Fibroblast of upper back skin (primary cell): Measurements from ENCODE around the gene CELSR2.
"Not testable (repeated sequence)": the region's sequence is repeated elsewhere in the genome, so short reads cannot be mapped to it uniquely, and the experiment has no call there.

ENCODE experiments used
- DNase-seq: peaks from one replicate; pipeline ENCODE4 v3.0.0-alpha.2; 2013

Gene CELSR2

GRCh38 chr1:109282497-109282951 is 33.2 kb downstream of the CELSR2 start:
- no peak for DNase-seq

- peak; percentile 97 for DNase-seq
Measured at GRCh38 chr1:109282952-109283747, 33.8 kb downstream of the CELSR2 start, which contains the start of gene PSRC1. Gene PSRC1, minus strand, starts transcription at chr1:109283145.

DNA sequence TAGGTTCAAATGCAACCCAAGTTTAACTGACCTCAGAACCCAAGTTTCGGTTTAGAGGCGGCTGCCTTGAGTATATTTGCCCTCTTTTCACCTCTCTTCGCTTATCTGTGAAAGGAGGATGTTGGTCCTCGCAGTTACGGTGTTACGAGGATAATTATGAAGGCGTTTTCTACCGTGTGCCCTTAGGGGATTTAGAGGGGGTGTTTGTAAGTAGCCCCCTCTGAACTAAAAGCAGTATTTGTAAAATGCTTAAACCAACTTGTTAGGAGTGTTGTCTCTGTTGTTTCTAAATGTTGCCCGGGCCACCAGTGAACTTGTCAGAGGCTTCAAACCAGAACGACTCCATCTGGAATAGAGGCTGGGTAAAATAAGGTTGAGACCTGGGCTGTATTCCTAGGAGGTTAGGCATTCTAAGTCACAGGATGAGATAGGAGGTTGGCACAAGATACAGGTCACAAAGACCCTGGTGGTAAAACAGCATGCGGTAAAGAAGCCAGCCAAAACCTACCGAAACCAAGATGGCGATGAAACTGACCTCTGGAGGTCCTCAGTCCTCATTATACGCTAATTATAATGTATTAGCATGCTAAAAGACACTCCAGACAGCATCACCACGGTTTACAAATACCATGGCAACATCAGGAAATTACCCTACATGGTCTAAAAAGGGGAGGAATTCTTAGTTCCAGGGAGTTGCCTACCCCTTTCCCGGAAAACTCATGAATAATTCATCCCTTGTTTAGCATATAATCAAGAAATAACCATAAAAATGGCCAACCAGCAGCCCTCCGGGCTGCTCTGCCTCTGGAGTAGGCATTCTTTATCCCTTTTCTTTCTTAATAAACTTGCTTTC is 34.6 kb downstream of the CELSR2 start:
- DNase-seq = no peak

- DNase-seq = not testable (repeated sequence)
Measured at GRCh38 chr1:109286762-109287161, 37.4 kb downstream of the CELSR2 start.

DNA sequence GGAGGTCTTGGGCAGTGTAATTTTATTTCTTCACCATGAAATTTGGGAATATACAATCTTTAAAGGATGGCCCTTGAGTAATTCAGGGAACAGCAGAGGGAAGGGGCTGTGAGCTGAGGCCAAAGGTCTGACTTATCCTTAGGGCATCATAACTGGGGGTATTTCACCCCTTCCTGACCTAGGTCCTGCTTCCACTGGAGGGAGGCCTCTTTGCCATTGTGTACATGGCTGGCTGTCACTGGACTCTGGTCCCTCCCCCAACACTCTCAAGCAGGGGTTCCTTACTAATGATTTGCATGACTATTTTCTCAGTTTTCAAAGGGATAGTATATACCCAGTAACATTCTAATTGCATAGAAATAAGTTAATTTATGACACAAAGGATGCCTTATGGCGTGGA is 40.8 kb downstream of the CELSR2 start:
- no peak for DNase-seq

DNA sequence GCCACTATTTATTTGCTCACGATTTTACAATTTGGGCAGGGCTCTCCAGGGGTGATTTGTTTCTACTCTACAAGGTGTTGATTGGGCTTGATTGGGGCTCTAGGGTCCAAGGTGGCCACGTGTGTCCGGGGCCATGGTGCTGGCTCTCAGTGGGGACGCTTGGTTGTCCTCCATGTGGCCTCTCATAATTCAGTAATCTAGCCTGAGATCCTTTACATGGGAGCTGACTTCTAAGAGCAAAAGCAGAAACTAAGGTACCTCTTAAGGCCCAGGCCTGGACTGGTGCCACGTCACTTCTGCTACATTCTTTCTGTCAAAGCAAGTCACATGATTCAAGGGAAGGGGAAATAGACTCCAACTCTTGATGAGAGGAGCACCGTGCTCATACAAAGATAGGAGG is 41.7 kb downstream of the CELSR2 start:
- DNase-seq = no peak

- DNase-seq = no peak
Measured at GRCh38 chr1:109292364-109292763, 43.0 kb downstream of the CELSR2 start.

- no peak for DNase-seq
Measured at GRCh38 chr1:109293026-109293425, 43.7 kb downstream of the CELSR2 start.

DNA sequence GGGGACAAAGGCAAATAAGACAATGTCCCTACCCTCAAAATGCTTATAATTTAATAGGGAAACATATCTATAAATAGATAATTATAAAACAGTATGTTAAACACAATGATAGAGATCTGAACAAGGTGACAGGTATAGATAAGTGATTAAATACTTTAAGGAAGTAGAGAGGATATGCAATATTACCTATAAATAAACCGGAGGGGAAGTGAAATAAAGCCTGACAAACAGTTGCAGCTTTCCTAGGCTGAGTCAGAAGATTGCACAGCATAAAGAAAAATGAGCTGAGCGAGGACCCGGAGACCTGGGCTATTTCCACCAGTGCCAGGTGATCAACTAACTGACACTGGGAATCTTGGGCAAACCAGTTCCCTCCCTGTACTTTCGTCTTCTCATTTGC is 45.1 kb downstream of the CELSR2 start:
- DNase-seq = no peak

GRCh38 chr1:109295712-109296415 is 46.5 kb downstream of the CELSR2 start:
- no peak for DNase-seq

DNA sequence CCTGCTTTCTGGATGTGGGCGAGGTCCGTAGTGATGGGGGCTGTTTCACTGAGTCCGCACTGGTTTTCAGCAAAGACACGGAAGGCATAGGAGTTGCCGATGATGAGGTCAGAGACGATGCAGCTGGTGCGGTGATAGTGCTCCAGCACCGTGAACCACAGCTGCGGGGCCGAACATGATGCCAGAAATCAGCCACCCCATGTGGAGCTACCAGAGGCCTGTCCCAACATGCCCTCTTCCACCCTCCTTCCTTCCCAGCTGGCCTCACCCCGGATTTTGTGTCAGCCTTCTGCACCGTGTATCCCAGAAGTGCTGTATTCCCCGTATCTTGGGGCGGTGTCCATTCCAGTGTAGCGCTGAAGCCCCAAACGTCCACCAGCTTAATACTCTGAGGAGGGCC is 47.4 kb downstream of the CELSR2 start:
- DNase-seq = no peak

- peak; percentile 95 for DNase-seq
Measured at GRCh38 chr1:109298666-109299557, 49.6 kb downstream of the CELSR2 start.

DNA sequence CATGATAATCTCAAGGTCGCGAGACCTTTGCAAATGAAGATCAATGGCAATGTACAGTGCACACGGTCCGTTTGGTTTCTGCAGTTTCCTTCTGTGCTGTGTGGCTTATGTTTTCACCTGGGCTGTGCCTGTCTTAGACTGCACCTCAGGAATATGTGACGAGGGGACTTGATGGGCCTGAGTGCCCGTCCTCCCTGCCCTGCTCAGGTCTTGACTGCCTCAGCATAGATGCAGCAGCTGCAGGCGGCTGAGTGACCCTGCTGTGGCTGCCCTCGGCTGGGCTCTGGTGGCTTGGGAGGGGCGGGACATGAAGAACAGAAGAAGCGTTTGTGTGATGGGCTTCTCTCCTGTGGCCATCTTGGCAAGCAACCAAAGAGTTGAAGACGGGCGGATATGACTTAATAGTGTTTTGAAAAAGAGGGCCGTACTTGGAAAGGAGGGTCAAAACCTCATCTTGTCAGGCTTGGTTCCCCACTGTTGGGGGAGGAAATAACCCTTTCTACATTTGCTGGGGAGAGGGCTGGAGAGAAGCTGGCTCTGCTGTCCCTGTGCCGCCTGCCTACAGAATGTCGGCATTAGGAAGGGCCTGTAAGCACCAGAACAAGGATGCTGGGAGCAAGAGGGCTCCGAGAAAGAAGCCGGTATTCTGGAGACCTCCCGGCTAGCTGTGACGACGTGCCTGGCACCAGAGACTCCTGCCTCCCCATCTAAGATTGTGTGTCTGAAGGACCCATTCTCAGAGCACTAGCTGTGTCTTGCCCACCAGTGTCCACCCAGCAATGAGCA is 50.4 kb downstream of the CELSR2 start:
- peak; percentile 76 for DNase-seq

DNA sequence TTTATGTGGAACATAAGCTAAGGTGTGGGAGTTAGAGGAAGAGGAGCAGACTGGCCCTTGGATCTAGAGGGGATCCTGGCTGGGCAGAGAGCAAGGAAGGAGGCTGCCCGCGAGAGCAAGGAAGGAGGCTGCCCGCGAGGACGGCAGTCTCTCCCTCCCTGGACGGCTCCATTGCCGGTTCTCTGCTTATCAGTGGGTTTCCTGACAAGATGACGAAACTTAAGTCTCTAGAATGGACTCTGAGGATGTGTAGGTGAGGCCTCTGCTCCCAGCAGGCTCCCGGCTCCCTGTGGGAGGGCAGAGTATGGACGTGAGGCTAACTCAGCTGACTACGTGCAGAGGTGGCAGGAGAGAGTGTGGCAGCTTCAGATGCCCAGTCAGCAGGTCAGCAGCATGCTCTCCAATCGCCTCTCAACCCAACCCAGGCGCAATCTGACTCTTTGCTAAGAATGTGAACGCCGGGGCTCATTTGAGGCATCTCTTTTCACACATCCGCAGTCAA is 51.4 kb downstream of the CELSR2 start:
- DNase-seq = no peak

DNA sequence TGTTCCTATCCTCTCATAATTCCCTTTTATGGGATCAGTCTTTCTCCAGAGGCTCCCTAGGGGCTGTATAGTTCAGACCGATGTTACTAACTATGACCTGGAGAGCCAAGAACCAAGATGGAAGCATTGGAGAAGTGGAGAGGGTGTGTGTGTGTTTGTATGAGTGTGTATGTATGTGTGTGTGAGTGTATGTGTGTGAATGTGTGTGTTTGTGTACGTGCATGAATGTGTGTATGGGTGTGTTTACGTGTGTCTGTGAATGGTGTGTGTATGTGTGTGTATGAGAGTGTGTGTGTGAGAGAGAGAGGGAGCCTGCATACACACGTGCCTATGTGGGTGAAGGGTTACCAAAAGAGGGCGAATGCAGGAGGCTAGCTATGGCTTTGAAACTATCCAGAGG is 52.5 kb downstream of the CELSR2 start:
- no peak for DNase-seq

GRCh38 chr1:109304226-109304920 is 55.0 kb downstream of the CELSR2 start:
- no peak for DNase-seq

GRCh38 chr1:109305991-109306390 is 56.7 kb downstream of the CELSR2 start:
- DNase-seq = peak; percentile 11

GRCh38 chr1:109306832-109307273 is 57.5 kb downstream of the CELSR2 start, which contains the start of gene MYBPHL:
Gene MYBPHL, minus strand, starts transcription at chr1:109307011. Its CDS starts 20 bp downstream, at chr1:109306991.
- DNase-seq = no peak

DNA sequence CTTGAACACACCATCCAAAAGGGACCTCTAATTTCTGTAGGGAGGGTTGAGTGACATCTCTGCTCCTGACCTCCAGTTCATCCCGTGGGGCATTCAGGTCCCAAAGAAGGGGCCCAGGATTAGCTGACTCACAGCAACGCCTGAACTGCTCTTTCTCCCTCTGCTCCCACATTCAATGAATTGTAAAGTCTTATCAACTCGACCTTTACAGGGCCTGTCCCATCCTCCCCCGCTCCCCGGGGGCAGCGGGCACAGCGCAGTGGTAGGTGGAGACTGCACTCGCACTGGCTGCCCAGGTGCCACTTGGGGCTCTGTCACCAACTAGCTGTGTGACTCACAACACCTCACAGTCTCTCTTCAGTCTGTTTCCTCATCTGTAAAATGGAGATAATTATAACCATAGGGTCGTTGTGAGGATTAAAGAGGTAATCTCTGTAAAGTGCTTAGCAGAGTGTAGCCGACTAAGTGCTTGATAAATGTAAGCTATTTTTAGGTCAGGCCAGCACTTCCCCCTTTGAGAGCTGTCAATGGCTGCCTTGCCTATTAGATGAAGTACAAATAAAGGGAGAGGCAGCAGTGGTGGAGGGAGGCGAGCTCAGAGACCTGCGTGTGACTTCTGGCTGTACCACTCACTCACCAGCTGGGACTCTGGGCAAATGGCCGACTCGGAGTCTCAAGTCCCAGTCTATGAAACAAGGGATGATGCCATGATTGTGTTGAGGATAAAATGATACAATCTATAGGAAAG is 58.1 kb downstream of the CELSR2 start:
- no peak for DNase-seq

- DNase-seq = no peak
Measured at GRCh38 chr1:109309347-109309746, 60.0 kb downstream of the CELSR2 start.
